Activated T-cell treated with anti-CD3 and anti-CD28 coated beads, Interleukin-2, amount 50 U/mL, for 72 hours (primary cell): ENCODE data around the gene SLC22A23. TPM values are rescaled to one million over a fixed set of nuclear protein-coding genes. Genes with fewer than 3 reads are reported as not detected.

Experiments used
- ATAC-seq, 2 donors: fragments of 150-1000 bp; cut with Tn5 transposase; replicated peaks in 1 of 2; 2 replicates each; pipeline ENCODE4 v1.10.0; 2021; ENCODE audit warnings: moderate library complexity in 2 of 2, mild to moderate bottlenecking in 1 of 2
- DNase-seq, 2 donors: peaks; one replicate each; pipeline ENCODE4 v3.0.0; 2021 to 2022; ENCODE audit warnings: mixed read lengths in 1 of 2
- H3K27ac Mint-ChIP-seq: one replicate; pipeline ENCODE4 v1.8.0; 2022; ENCODE audit warnings: mild to moderate bottlenecking, moderate library complexity, mixed read lengths
- H3K27me3 Mint-ChIP-seq: one replicate; pipeline ENCODE4 v1.8.0; 2022; ENCODE audit warnings: low read depth, mixed read lengths
- H3K36me3 Mint-ChIP-seq, 2 donors: one replicate each; pipeline ENCODE4 v1.8.0; 2022; ENCODE audit warnings: mixed read lengths in 2 of 2, mild to moderate bottlenecking in 1 of 2; ENCODE audit not compliant: insufficient read depth in 2 of 2
- H3K4me1 Mint-ChIP-seq: one replicate; pipeline ENCODE4 v1.8.0; 2022; ENCODE audit warnings: low read depth, mixed read lengths
- H3K4me3 Mint-ChIP-seq, 2 donors: one replicate each; pipeline ENCODE4 v1.8.0; 2022; ENCODE audit warnings: mild to moderate bottlenecking in 2 of 2, mixed read lengths in 2 of 2, moderate library complexity in 2 of 2
- H3K9me3 Mint-ChIP-seq, 2 donors: one replicate each; pipeline ENCODE4 v1.8.0; 2022; ENCODE audit warnings: mixed read lengths in 2 of 2
- total RNA-seq, 2 donors: library from RNA; stranded (reverse); gene quantifications; one replicate each; pipeline ENCODE4 v1.2.3, GENCODE V29; 2022

The SLC22A23 gene
- total RNA-seq, 2 donors from 2014 or later: 1.5 to 2.0 TPM

DNA sequence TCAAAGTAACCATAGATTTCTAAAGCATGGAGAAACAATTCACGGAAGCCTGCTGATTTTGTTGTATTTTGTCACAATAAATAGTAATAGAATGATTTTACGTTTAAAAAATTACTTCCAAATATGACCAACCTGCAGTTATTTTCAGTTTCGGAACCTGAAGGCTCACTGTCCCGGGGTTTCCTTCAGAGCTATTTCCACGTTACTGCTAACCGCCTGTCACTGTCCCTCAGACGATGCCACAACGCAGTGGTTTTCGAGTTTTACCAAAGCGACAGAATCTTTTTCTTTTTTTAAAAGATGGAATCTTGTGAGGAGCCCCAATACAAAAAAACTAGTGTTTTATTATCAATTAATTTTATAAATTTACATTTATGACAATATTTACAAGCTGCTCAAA lies 157.6 kb downstream of the SLC22A23 start:
- Mint-ChIP-seq H3K4me3 (no peak overlapping the region), H3K27me3 (no peaks in the 10 kb centered on the region), H3K4me1 (no peaks in the 10 kb centered on the region), H3K9me3 (no peaks in the 10 kb centered on the region), H3K36me3 (no peaks in the 10 kb centered on the region), H3K27ac (no peak overlapping the region)
- ATAC-seq: no peak
- no peak for DNase-seq

DNA sequence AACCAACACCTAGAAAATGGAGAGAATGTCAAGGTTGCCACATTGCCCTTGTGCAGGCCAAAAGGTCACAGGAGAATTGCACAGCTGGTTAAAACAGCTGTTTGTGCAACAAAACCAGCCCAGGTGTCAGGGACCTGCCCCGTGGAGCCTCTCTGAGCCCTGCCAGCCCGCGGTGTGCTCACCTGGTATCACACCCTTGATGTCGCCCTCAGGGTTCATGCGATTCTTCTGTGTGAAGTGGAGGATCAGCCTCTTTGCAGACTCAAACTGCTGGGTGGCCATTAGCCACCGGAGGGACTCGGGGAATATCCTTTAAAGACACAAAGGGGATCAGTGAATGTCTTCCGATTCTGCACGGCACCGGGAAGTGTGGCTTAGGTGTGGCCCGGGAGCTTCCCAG lies 158.9 kb downstream of the SLC22A23 start:
- no peak for DNase-seq
- Mint-ChIP-seq H3K36me3 (no peaks in the 10 kb centered on the region), H3K4me3 (no peak overlapping the region), H3K27me3 (no peaks in the 10 kb centered on the region), H3K27ac (no peak overlapping the region), H3K4me1 (no peaks in the 10 kb centered on the region), H3K9me3 (no peaks in the 10 kb centered on the region)
- no peak for ATAC-seq

DNA sequence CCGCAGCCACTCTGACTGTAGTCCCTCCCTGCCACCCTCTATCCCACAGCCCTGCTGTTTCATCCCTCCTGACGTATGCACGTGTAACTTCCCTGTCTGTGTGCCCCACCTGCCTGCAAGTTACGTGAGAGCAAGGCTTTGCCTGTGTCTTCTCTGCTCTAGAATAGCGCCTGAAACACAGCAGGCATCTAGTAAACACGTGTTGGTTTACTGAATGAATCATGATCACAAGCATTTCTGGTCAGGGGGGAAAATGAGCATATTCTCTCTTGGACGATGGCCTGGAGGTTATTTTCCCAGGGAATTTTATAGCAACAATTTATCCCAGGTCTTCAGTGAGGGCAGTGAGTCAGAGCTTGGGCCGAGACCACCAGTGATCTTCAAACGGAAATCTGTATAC lies 159.8 kb downstream of the SLC22A23 start:
- Mint-ChIP-seq H3K4me3 (no peak overlapping the region), H3K9me3 (no peaks in the 10 kb centered on the region), H3K27ac (no peak overlapping the region), H3K27me3 (no peaks in the 10 kb centered on the region), H3K4me1 (no peaks in the 10 kb centered on the region), H3K36me3 (no peaks in the 10 kb centered on the region)
- ATAC-seq (no peak), DNase-seq (no peak)

DNA sequence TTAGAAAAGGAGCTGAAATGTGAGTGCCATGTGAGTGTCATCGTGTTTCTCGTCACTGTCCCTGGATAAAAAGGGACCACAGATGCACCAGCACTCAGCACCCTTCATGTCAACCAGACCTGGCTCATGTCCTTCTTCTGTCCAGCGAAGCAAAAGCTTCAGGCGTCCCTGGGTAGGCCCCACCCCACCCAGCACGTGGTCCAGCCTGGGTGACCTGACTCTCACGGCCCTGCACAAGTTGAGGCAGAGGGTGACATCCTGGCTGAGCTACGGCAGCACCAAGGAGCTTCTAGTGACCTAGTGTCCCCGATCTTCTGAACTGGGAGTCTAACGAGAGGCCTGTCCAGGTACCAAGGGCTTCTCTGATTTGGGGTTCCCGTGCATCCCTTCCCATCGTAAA lies 160.3 kb downstream of the SLC22A23 start:
- DNase-seq (no peak), ATAC-seq (no peak)
- Mint-ChIP-seq H3K4me3 (no peak overlapping the region), H3K9me3 (no peaks in the 10 kb centered on the region), H3K27ac (no peak overlapping the region), H3K36me3 (no peaks in the 10 kb centered on the region), H3K4me1 (no peaks in the 10 kb centered on the region), H3K27me3 (no peaks in the 10 kb centered on the region)

DNA sequence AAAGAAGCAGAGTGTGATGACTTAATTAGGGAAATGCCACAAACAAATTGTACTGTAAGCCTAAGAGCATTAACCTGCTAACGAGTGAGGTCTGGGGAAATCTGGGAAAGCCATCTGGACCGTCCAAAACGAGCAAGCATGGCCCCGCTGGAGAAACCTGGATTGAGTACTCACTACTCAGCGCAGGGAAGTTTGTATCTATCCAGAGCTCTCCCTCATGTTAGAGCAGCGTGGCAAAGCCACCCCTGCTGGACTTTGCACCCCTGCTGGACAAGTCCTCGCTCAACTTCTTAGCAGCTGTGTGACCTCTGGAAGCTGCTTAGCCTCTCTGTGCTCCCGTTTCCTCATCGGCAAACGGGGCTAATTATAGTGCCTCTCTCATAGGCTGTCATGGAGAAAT lies 160.8 kb downstream of the SLC22A23 start:
- H3K9me3 Mint-ChIP-seq: no peaks in the 10 kb centered on the region
- ATAC-seq (no peak), DNase-seq (no peak)
- no peak overlapping the region for H3K4me3 Mint-ChIP-seq
- H3K27ac Mint-ChIP-seq: no peak overlapping the region
- H3K36me3 Mint-ChIP-seq: no peaks in the 10 kb centered on the region
- H3K4me1 Mint-ChIP-seq: no peaks in the 10 kb centered on the region
- no peaks in the 10 kb centered on the region for H3K27me3 Mint-ChIP-seq

DNA sequence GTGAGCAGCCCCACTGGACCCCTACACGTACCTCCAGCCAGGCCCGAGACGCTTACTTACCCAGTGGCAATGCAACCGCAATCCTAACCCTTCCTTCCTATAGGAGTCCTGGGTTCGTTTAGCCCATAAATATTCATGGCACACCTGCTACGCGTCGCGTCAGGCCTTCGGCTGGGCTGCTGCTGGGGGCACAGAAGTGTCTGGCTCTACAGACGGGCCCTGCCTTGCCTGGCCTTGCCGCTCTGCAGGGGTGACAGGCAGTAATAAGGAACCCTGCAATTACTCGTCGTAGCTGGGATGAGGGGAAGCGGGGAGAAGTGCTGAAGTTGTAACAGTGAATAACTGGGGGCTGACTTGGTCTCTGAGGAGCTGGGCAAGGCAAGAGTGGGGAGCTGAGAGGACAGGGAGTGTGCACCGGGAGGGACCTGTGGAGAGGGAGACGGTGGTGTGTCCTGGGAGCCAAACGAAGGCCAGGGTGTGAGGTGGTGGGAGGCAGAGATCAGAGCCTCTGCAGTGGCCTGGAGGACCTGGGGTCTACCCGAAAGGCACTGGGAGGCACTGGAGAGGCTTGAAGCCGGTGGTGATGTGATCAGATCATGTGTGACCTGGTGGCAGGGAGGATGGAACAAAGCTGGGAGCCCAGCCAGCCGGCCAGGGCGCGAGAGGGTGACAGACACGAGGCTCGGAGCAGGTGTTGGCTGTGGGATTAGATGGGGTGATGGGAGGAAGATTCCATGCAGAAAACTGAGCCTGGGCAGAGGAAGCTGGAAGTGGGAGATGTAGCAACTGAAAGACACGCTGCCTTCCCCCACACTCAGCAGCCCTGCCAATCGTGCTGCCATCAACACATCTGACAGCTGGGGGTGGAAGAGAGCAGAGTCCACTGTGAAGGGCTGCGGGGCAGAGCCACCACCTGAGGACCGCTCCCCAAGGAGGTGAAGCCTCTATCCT lies 161.7 kb downstream of the SLC22A23 start:
- no peaks in the 10 kb centered on the region for H3K27me3 Mint-ChIP-seq
- H3K4me3 Mint-ChIP-seq: no peak overlapping the region
- DNase-seq: no peak
- ATAC-seq: no peak
- no peaks in the 10 kb centered on the region for H3K36me3 Mint-ChIP-seq
- no peaks in the 10 kb centered on the region for H3K4me1 Mint-ChIP-seq
- no peak overlapping the region for H3K27ac Mint-ChIP-seq
- H3K9me3 Mint-ChIP-seq: no peaks in the 10 kb centered on the region

DNA sequence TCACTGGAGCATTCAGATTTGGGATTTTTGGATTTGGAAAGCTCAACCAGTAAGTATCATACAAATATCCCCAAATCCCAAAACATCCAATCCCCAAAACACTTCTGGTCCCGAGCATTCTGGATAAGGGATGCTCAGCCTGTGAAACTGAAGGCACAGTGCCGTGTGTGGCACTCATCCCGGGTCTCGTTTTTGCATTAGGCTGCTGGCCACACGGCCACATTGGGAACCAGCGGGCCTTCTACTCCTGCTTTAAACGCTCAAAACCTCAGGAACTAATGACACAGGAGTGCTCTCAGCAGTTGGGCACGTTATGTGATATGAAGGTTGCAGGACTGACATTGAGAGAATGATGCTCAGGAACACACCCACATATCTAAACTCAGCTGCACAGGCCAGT lies 162.5 kb downstream of the SLC22A23 start:
- no peaks in the 10 kb centered on the region for H3K9me3 Mint-ChIP-seq
- H3K36me3 Mint-ChIP-seq: no peaks in the 10 kb centered on the region
- H3K4me1 Mint-ChIP-seq: no peaks in the 10 kb centered on the region
- H3K4me3 Mint-ChIP-seq: no peak overlapping the region
- no peak for DNase-seq
- H3K27ac Mint-ChIP-seq: no peak overlapping the region
- ATAC-seq: no peak
- no peaks in the 10 kb centered on the region for H3K27me3 Mint-ChIP-seq

DNA sequence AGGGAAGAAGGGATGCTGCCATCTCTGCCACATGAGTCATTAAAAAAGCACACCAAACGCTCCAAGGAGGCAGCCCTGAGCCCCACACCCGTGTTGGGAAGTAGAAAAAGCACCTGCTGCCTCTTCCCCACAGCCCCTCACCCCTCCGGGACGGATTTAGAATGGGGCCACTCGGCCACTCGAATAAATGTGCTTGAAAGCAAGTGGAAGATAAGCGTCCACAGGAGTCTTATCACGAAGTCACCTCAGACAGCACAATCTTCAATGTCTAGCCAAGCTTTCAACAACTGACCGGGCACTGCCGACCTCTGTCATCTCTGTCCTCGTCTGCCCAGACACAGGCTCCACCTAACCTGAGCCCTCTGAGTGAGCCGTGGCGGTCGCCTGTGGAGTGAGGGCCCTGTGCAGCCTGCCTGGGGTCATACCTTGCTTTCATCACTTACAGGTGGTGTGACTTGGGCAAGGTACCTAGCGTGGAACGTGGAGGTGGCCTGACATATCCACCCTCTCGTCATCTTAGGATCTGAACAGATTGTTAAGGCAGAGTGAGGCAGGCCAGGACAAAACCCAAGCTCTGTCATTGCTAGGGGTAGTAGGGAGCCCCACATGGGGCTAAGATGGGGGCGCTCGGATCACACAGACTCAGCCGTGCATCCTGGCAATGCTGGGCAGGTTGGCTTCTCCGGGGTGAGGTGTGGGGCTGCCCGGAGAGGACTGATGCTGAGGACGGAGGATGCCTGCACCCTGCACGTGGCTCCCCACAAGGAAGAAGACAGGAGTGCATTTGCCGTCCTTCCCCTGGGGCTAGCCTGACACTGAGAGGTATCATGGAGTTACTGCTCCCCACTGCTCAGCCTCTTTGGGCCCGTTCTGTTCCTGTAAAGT lies 163.3 kb downstream of the SLC22A23 start:
- ATAC-seq (no peak), DNase-seq (no peak)
- H3K4me1 Mint-ChIP-seq: no peaks in the 10 kb centered on the region
- H3K27me3 Mint-ChIP-seq: no peaks in the 10 kb centered on the region
- H3K4me3 Mint-ChIP-seq: no peak overlapping the region
- H3K9me3 Mint-ChIP-seq: no peaks in the 10 kb centered on the region
- no peak overlapping the region for H3K27ac Mint-ChIP-seq
- H3K36me3 Mint-ChIP-seq: no peaks in the 10 kb centered on the region

DNA sequence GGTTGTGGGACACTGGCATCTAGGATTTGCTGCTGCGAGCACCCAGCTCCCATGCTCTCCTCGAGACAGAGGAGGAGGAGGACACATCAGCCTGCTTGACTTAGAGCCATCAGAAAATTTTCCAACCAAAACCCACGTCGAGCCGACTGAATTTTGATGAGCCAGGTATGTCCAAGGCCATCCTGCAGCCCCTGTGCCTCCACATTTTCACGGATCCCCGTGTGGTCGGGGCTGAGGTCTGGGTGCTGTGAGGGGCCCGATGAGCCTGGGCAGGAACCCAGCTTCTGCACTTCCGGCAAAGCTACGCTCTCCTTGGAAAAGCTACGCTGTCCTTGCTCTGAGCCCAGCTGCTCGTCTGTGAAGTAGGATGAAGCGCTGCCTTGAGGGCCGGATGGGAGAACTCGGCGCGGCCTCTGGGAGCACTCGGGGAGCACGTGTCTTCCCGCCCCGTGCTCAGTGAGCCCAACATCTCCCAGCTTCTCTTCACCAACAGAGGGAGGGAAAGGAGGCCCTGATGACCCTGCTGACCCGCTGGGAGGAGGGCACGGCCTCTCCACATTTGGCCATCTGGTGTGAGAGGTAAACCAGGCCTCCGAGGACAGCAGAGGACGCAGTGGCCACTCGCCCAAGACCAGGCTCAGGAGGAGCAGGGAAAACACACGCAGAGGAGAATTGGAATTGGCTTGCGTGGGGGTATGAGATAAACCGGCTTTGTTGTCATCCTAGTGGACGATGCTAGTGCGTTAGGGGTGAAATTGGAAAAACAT lies 164.2 kb downstream of the SLC22A23 start:
- H3K4me3 Mint-ChIP-seq: no peak overlapping the region
- no peaks in the 10 kb centered on the region for H3K9me3 Mint-ChIP-seq
- no peaks in the 10 kb centered on the region for H3K4me1 Mint-ChIP-seq
- ATAC-seq (no peak), DNase-seq (no peak)
- H3K36me3 Mint-ChIP-seq: no peaks in the 10 kb centered on the region
- H3K27me3 Mint-ChIP-seq: no peaks in the 10 kb centered on the region
- H3K27ac Mint-ChIP-seq: no peak overlapping the region

DNA sequence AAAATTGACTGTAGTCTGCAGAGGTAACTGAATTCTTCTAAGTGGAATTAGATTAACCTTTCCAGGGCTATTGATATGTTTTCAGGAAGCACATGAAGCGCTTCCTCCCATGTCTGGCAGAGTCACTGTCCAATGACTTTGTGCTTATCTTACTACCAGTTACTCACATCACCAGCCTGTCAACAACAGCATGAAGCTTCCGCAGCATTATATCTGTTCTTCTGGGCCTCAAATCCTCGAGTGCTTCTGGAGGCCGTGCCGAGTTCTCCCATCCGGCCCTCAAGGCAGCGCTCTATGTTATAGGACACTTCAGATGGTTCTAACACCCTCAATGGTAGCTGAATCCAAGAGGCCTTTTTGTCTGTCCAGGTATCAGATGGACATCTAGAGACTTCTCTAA lies 164.9 kb downstream of the SLC22A23 start:
- H3K9me3 Mint-ChIP-seq: no peaks in the 10 kb centered on the region
- DNase-seq (no peak), ATAC-seq (no peak)
- no peaks in the 10 kb centered on the region for H3K36me3 Mint-ChIP-seq
- no peak overlapping the region for H3K27ac Mint-ChIP-seq
- no peak overlapping the region for H3K4me3 Mint-ChIP-seq
- no peaks in the 10 kb centered on the region for H3K27me3 Mint-ChIP-seq
- H3K4me1 Mint-ChIP-seq: no peaks in the 10 kb centered on the region

DNA sequence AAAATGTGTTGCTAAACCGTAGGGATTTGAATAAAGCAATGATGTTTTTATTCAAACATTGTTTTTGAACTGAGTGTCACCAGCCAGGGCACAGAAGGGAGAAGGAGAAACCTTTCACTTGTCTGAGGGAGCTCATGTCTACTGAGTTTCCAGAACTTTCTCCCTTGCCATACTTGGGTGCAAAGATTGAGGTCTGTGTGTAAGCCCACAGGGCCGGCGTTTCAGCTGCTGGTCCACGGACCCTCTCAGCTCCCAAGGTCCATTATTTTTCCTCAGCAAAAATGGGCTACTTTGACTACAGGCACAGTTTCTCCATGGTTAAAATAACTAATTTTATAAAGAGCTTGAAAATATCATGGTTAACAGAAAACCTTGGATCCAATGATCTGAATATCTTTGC lies 165.5 kb downstream of the SLC22A23 start:
- Mint-ChIP-seq H3K27ac (no peak overlapping the region), H3K36me3 (no peaks in the 10 kb centered on the region), H3K9me3 (no peaks in the 10 kb centered on the region), H3K4me3 (no peak overlapping the region), H3K4me1 (no peaks in the 10 kb centered on the region), H3K27me3 (no peaks in the 10 kb centered on the region)
- ATAC-seq (no peak), DNase-seq (no peak)

DNA sequence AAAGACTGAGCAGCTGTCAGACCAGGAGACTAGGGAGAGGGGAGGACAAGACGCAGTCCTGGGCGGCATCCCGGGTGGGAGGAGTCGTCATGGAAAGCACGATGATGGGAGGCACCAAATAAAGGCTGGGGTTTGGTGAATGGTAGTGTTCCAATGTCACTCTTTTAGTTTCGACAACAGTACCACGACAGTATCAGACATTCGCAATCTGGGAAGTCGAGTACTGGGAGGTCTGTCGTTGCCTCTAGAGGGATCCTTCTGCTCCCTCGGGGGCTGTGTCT lies 166.0 kb downstream of the SLC22A23 start:
- Mint-ChIP-seq H3K36me3 (no peaks in the 10 kb centered on the region), H3K4me1 (no peaks in the 10 kb centered on the region), H3K27ac (no peak overlapping the region), H3K9me3 (no peaks in the 10 kb centered on the region), H3K27me3 (no peaks in the 10 kb centered on the region), H3K4me3 (no peak overlapping the region)
- no peak for ATAC-seq
- no peak for DNase-seq
